Measurements from ENCODE around the gene HBG1.

DNA sequence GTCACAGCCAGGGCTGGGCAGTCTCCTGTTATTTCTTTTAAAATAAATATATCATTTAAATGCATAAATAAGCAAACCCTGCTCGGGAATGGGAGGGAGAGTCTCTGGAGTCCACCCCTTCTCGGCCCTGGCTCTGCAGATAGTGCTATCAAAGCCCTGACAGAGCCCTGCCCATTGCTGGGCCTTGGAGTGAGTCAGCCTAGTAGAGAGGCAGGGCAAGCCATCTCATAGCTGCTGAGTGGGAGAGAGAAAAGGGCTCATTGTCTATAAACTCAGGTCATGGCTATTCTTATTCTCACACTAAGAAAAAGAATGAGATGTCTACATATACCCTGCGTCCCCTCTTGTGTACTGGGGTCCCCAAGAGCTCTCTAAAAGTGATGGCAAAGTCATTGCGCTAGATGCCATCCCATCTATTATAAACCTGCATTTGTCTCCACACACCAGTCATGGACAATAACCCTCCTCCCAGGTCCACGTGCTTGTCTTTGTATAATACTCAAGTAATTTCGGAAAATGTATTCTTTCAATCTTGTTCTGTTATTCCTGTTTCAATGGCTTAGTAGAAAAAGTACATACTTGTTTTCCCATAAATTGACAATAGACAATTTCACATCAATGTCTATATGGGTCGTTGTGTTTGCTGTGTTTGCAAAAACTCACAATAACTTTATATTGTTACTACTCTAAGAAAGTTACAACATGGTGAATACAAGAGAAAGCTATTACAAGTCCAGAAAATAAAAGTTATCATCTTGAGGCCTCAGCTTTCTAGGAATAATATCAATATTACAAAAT, 38.6 kb upstream of the HBG1 start:
- TF ChIP-seq, protein P1, sequence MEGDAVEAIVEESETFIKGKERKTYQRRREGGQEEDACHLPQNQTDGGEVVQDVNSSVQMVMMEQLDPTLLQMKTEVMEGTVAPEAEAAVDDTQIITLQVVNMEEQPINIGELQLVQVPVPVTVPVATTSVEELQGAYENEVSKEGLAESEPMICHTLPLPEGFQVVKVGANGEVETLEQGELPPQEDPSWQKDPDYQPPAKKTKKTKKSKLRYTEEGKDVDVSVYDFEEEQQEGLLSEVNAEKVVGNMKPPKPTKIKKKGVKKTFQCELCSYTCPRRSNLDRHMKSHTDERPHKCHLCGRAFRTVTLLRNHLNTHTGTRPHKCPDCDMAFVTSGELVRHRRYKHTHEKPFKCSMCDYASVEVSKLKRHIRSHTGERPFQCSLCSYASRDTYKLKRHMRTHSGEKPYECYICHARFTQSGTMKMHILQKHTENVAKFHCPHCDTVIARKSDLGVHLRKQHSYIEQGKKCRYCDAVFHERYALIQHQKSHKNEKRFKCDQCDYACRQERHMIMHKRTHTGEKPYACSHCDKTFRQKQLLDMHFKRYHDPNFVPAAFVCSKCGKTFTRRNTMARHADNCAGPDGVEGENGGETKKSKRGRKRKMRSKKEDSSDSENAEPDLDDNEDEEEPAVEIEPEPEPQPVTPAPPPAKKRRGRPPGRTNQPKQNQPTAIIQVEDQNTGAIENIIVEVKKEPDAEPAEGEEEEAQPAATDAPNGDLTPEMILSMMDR (IDR thresholded peaks at IDR 0.05 in 4 of 5, conservative IDR thresholded peaks at IDR 0.05 in 1 of 5) = no peak
- TF ChIP-seq POLR2A (IDR thresholded peaks at IDR 0.05) = no peak

Measured in gastrocnemius medialis (tissue), 4 donors.